GM18909 (cell line): ENCODE data around the gene SIX3.

ENCODE experiments used
- ATAC-seq: cut with Tn5 transposase; IDR thresholded peaks from one replicate; pipeline ENCODE4 v1.9.1; 2021; ENCODE audit warnings: mild to moderate bottlenecking; ENCODE audit not compliant: unreplicated experiment, poor library complexity

Gene SIX3

DNA sequence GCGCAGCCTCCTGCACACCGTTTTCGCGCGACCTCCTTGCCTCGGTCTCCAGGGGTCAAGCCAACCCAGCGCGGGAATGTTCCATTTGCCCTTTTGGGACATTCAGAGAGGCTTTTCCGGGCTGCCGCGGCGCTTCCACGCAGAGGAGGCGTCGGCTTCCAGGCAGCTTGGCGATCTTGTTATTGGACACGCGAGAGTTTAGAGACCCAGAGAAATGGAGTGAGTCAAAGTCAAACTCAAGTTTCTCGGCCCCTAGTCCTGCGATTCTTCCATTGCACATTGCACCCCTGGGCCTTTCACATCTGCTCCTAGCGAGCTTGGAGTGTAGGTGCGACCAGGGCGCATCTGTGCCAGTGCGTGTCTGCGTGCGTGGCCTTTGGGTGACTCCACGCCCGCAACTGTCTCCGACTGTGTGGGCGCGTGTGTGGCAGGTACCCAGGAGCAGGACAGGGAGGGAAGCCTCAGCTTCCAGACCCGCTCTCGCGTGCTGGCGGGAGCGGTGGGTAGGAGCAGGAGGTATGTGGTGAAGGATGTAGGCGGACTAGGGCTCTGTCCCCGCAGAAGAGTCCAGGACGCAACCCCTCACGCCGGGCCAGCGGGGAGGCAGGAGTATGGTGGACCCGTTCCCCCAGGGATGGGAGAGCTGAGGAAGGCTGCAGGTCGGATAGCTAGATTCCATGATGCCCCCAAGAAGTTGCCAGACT lies 13.5 kb downstream of the SIX3 start:
- peak; percentile 6 for ATAC-seq

GRCh38 chr2:44955593-44956392 lies 14.3 kb downstream of the SIX3 start:
- ATAC-seq = peak; percentile 55

- no peak for ATAC-seq
These were observed 15.3 kb downstream of the SIX3 start for GRCh38 chr2:44956843-44957242.

GRCh38 chr2:44957656-44958327 lies 16.3 kb downstream of the SIX3 start:
- ATAC-seq = no peak

DNA sequence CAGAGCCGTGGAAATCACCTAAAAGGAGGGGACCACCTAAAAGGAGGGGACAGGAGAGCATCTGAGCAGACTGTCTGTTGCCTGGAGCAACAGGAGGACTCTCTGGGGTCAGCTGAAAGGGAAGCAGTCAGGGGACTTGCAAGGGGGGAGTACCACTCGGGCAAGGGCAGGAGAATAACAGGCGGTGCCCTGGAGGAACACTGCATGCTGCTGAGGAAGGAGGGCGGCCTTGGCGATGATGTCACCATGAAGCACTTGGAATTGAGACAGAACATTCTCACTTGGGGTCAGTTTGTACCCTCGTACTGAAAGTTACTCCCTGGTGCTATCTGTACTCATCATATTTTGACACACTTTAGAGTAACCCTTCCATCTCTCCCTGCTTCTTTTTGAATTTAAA lies 18.4 kb downstream of the SIX3 start:
- no peak for ATAC-seq

GRCh38 chr2:44960871-44961270 lies 19.4 kb downstream of the SIX3 start:
- no peak for ATAC-seq

- ATAC-seq = no peak
These were observed 20.7 kb downstream of the SIX3 start for GRCh38 chr2:44962176-44962695.

DNA sequence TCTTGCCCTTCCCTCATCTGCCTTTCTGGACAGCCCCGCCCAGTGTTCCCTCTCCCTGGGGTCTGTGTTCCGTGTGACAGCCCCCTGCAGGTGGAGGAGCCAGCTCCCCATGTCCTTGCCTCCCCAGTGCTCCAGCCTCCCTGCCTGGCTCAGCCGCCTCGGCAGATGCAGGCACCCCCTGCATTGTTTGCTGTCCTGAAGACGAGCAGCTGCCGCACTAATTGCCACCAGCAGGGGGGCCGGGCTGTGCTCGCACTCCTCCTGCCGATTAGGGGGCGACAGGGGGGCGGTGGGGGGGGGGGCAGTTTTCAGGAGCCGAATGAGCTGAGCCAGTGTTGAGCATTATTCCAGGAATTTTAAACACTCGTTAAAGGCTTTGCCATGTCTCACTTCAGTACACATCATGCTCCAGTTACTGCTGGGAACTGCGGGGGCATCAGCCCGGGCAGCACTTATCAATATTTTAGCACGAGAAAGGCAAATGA lies 23.3 kb downstream of the SIX3 start:
- no peak for ATAC-seq

GRCh38 chr2:44965684-44966083 lies 24.2 kb downstream of the SIX3 start:
- ATAC-seq = no peak

GRCh38 chr2:44967056-44967455 lies 25.6 kb downstream of the SIX3 start:
- ATAC-seq = no peak

- ATAC-seq = no peak
These were observed 26.4 kb downstream of the SIX3 start for GRCh38 chr2:44967727-44968432.

DNA sequence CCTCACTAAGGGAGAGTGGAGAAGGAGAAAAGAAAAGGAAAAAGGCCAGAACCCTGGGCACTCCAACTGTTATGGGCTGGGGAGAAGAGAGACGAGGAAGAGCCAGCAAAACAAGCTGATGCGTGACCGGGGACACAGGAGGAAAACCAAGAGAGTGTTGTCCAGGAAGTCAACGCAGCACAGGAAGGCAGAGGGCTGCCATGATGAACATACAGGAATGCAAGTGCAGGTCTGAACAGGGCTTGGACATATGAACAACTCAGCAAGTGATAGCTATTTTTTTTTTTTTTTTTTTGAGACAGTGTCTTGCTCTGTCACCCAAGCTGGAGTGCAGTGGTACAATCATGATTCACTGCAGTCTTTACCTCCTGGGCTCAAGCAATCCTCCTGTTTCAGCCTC lies 28.4 kb downstream of the SIX3 start:
- ATAC-seq = no peak

DNA sequence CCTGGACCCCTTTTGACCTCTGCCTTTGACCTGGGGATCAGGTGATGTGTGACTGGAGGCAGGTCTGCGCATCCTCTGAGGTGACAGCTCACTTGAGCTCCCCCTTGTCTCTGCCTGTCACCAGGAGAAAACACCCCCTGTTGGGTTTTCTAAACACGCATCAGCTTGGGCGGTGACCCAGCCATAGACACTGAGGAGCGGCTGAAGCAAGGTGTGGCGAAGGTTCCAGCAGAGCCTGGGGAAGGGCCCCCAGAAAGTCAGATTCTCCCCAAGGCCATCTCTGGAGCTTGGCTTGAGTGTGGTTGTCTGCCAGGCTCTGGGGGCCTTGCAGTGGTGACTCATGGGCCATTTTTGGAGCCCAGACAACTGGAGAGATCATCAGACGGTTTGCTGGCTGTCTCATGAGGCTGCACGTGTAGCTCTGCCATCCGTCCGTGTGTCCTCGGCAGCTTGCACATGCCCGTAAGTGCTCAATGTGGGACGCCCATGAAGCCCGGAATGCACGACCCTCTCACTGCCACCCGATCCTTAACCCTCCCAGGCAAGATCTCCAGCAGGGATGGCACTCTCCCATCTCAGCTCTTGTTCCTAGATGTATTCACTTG lies 29.4 kb downstream of the SIX3 start:
- no peak for ATAC-seq

DNA sequence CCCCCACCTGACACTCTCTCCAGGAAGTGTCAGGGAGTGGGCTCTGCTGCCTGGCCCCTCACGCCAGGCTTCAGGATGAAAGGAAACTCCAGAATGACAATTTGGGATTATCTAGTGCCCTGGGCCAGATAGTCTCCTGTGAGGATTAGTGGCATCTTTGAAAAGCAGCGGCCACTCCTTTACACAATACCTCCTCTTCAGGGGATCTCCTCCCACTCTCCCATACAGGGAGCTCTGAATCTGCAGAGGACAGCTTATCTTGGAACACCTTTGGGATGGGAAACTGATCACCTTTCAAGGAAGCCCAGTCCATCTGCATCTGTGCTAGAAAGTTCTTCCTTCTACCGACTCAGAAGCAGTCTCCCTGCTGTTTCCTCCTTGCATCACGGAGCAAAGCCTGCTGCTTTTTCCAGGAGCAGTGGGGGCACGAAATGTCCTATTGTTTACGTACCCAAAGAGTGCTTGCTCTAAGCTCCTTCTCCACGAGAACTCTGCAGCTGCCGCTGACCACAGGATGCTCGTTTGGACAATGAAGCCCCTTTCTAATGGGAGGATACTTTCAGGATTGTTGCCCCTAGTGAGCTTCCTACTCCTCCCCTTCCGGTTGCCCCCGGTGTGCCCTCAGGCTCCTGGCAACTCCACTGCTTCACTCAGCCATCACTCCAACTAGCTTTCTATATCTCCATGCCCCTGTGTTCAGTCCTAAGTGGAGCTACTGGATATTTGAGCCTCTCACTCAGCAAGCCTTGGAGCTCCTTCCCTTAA lies 31.5 kb downstream of the SIX3 start:
- ATAC-seq = no peak

DNA sequence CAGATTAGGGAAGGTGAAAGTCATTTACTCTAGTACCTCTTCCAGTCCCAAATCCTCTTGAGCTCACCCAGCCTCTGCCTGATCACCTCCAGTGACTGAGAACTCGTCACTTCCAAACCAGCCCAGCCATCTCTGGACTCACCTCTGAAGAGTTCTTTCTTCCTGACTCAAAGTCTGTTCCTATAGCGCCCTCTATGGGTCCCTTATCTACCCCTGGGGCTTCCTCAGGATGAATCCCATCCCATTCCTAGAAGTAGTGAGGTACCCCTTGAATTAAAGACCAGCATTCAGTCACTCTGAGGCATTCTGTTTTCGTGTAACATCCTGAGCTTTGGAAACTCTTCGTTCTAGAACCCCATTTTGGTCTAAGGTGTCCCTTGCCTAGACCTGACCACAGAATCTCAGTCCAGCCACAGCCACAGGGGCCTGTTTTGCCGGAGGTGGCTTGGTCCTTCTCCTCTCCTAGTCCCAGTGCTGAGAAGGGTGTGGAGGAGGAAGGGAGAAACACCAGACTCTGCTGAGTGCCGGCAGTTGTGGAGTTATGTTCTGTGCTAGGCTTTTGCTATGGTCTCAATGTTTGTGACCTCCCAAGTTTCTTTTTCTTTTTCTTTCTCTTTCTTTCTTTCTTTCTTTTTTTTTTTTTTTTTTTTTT lies 32.7 kb downstream of the SIX3 start:
- no peak for ATAC-seq

GRCh38 chr2:44975571-44976450 lies 34.3 kb downstream of the SIX3 start:
- ATAC-seq = no peak

GRCh38 chr2:44979581-44979980 lies 38.1 kb downstream of the SIX3 start:
- no peak for ATAC-seq
